Fibroblast of lung (primary cell): ENCODE measurements around the gene CRYAB. TPM values are rescaled to one million over a fixed set of nuclear protein-coding genes. Genes with fewer than 3 reads are reported as not detected.

ENCODE experiments used
- DNase-seq, 2 donors: peaks; one replicate each; pipeline versions ENCODE4 v3.0.0 to v3.0.0-alpha.2; 2010; ENCODE audit warnings: low read depth in 2 of 2
- H2AFZ ChIP-seq: 2 replicates; pipeline ENCODE4 v1.5.1; 2012; ENCODE audit warnings: low read length, control low read depth, inconsistent platforms
- H3K27ac ChIP-seq: 2 replicates; pipeline ENCODE4 v1.5.1; 2011; ENCODE audit warnings: low read length, control low read depth; ENCODE audit not compliant: insufficient read depth
- H3K27me3 ChIP-seq: 2 replicates; pipeline ENCODE4 v1.5.1; 2011; ENCODE audit warnings: mild to moderate bottlenecking, low read length; ENCODE audit not compliant: control insufficient read depth, insufficient read depth
- H3K36me3 ChIP-seq: 2 replicates; pipeline ENCODE4 v1.5.1; 2011; ENCODE audit warnings: low read length; ENCODE audit not compliant: control insufficient read depth, insufficient read depth
- H3K4me1 ChIP-seq: 2 replicates; pipeline ENCODE4 v1.5.1; 2011; ENCODE audit warnings: low read length; ENCODE audit not compliant: control insufficient read depth, insufficient read depth; ENCODE audit errors: extremely low read depth
- H3K4me2 ChIP-seq: 2 replicates; pipeline ENCODE4 v1.5.1; 2011; ENCODE audit warnings: low read length, control low read depth; ENCODE audit not compliant: insufficient read depth; ENCODE audit errors: extremely low read depth
- H3K4me3 ChIP-seq, 4 experiments: fragments of 200-600 bp in 1 of 4; sonication (generic) in 1 of 4; replicated peaks in 1 of 4; 2 replicates each; pipeline ENCODE4 v1.5.1; 2011 to 2016; ENCODE audit warnings: low read length in 4 of 4, low read depth in 3 of 4, mild to moderate bottlenecking in 3 of 4, control low read depth in 2 of 4, inconsistent platforms in 1 of 4, mixed read lengths in 1 of 4; ENCODE audit not compliant: insufficient read depth in 1 of 4; ENCODE audit errors: control extremely low read depth in 1 of 4
- H3K79me2 ChIP-seq: 2 replicates; pipeline ENCODE4 v1.5.1; 2012; ENCODE audit warnings: mild to moderate bottlenecking, low read length, inconsistent platforms; ENCODE audit not compliant: control insufficient read depth, insufficient read depth
- H3K9ac ChIP-seq: 2 replicates; pipeline ENCODE4 v1.5.1; 2011; ENCODE audit warnings: mild to moderate bottlenecking, low read length, control low read depth; ENCODE audit not compliant: insufficient read depth
- H3K9me3 ChIP-seq: 2 replicates; pipeline ENCODE4 v1.5.1; 2012; ENCODE audit warnings: low read depth, low read length; ENCODE audit not compliant: control insufficient read depth, insufficient read depth
- H4K20me1 ChIP-seq: 2 replicates; pipeline ENCODE4 v1.5.1; 2011; ENCODE audit warnings: low read length; ENCODE audit not compliant: control insufficient read depth, insufficient read depth; ENCODE audit errors: extremely low read depth
- CTCF ChIP-seq, 2 donors: IDR thresholded peaks in 1 of 2; conservative IDR thresholded peaks in 1 of 2; 1 replicate in 1 of 2; 2 replicates in 1 of 2; pipeline ENCODE4 v1.5.1; 2011 to 2012; ENCODE audit warnings: low read length in 2 of 2, control low read depth in 1 of 2, inconsistent platforms in 1 of 2, low read depth in 1 of 2, mild to moderate bottlenecking in 1 of 2
- EZH2 ChIP-seq: IDR thresholded peaks from 2 replicates; pipeline ENCODE4 v1.5.1; 2012; ENCODE audit warnings: low read length, control low read depth, mild to moderate bottlenecking; ENCODE audit errors: missing control alignments
- polyA plus RNA-seq, 2 donors: library from polyadenylated mRNA; depleted of rRNA in 1 of 2; stranded (reverse) in 1 of 2; unstranded in 1 of 2; fragments of >200 nt; gene quantifications; 2 replicates each; pipeline ENCODE4 v1.2.1, GENCODE V29; 2011 to 2012; ENCODE audit warnings: missing spikeins in 1 of 2
- total RNA-seq: library from RNA; depleted of rRNA; stranded (reverse); fragments of >200 nt; gene quantifications from 2 replicates; pipeline ENCODE4 v1.2.1, GENCODE V29; 2014

CRYAB gene
- total and polyA plus RNA-seq, 2 donors (not counting 1 experiment from before 2014, with no cell fraction given), result 48.1 to 51.2 TPM

- Histone ChIP-seq H3K4me2 (peak overlapping the region; percentile 61), H3K27ac (peak overlapping the region; percentile 75), H3K4me1 (peaks cover 11% of the 10 kb centered on the region), H3K9ac (no peak overlapping the region), H2AFZ (peak overlapping the region; percentile 67), H4K20me1 (no peaks in the 10 kb centered on the region), H3K27me3 (no peaks in the 10 kb centered on the region), H3K79me2 (no peaks in the 10 kb centered on the region), H3K9me3 (no peaks in the 10 kb centered on the region), H3K4me3 (peak overlapping the region in 1 of 4 experiments; percentile 10), H3K36me3 (no peaks in the 10 kb centered on the region)
- TF ChIP-seq CTCF (conservative IDR thresholded peaks at IDR 0.05 in 1 of 2, IDR thresholded peaks at IDR 0.05 in 1 of 2; ENCODE audit: low read depth in 1 of 2, low read length in 2 of 2) (no peak), EZH2 (no peak)
- DNase-seq, result peak; percentile 78 to 92
Measured at GRCh38 chr11:111922803-111923202, 11.2 kb upstream of the CRYAB start.

- Histone ChIP-seq H2AFZ (no peak overlapping the region), H3K4me2 (no peak overlapping the region), H3K36me3 (no peaks in the 10 kb centered on the region), H3K4me3 (no peak overlapping the region), H3K27ac (no peak overlapping the region), H3K79me2 (no peaks in the 10 kb centered on the region), H3K9ac (no peak overlapping the region), H3K4me1 (peaks cover 11% of the 10 kb centered on the region), H4K20me1 (no peaks in the 10 kb centered on the region), H3K27me3 (no peaks in the 10 kb centered on the region), H3K9me3 (no peaks in the 10 kb centered on the region)
- TF ChIP-seq CTCF (conservative IDR thresholded peaks at IDR 0.05 in 1 of 2, IDR thresholded peaks at IDR 0.05 in 1 of 2; ENCODE audit: low read depth in 1 of 2, low read length in 2 of 2) (no peak), EZH2 (no peak)
- no peak for DNase-seq
Measured at GRCh38 chr11:111921541-111922230, 10.1 kb upstream of the CRYAB start.

- no peaks in the 10 kb centered on the region for H3K9me3 ChIP-seq
- no peaks in the 10 kb centered on the region for H4K20me1 ChIP-seq
- H3K79me2 ChIP-seq, result no peaks in the 10 kb centered on the region
- no peak overlapping the region for H3K9ac ChIP-seq
- no peak overlapping the region for H3K4me2 ChIP-seq
- no peak overlapping the region for H2AFZ ChIP-seq
- peaks cover 11% of the 10 kb centered on the region for H3K4me1 ChIP-seq
- H3K27me3 ChIP-seq, result no peaks in the 10 kb centered on the region
- H3K36me3 ChIP-seq, result no peaks in the 10 kb centered on the region
- H3K4me3 ChIP-seq, result no peak overlapping the region
- TF ChIP-seq EZH2, result no peak
- DNase-seq, result no peak
- no peak overlapping the region for H3K27ac ChIP-seq
Measured at GRCh38 chr11:111920908-111921307, 9.3 kb upstream of the CRYAB start.
